Measurements from ENCODE around the gene SUSD2. TPM values are rescaled to one million over a fixed set of nuclear protein-coding genes. Genes with fewer than 3 reads are reported as not detected.

SUSD2 gene, protein sequence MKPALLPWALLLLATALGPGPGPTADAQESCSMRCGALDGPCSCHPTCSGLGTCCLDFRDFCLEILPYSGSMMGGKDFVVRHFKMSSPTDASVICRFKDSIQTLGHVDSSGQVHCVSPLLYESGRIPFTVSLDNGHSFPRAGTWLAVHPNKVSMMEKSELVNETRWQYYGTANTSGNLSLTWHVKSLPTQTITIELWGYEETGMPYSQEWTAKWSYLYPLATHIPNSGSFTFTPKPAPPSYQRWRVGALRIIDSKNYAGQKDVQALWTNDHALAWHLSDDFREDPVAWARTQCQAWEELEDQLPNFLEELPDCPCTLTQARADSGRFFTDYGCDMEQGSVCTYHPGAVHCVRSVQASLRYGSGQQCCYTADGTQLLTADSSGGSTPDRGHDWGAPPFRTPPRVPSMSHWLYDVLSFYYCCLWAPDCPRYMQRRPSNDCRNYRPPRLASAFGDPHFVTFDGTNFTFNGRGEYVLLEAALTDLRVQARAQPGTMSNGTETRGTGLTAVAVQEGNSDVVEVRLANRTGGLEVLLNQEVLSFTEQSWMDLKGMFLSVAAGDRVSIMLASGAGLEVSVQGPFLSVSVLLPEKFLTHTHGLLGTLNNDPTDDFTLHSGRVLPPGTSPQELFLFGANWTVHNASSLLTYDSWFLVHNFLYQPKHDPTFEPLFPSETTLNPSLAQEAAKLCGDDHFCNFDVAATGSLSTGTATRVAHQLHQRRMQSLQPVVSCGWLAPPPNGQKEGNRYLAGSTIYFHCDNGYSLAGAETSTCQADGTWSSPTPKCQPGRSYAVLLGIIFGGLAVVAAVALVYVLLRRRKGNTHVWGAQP
- total RNA-seq = 2.9 and 15.6 TPM in 2 replicates

DNA sequence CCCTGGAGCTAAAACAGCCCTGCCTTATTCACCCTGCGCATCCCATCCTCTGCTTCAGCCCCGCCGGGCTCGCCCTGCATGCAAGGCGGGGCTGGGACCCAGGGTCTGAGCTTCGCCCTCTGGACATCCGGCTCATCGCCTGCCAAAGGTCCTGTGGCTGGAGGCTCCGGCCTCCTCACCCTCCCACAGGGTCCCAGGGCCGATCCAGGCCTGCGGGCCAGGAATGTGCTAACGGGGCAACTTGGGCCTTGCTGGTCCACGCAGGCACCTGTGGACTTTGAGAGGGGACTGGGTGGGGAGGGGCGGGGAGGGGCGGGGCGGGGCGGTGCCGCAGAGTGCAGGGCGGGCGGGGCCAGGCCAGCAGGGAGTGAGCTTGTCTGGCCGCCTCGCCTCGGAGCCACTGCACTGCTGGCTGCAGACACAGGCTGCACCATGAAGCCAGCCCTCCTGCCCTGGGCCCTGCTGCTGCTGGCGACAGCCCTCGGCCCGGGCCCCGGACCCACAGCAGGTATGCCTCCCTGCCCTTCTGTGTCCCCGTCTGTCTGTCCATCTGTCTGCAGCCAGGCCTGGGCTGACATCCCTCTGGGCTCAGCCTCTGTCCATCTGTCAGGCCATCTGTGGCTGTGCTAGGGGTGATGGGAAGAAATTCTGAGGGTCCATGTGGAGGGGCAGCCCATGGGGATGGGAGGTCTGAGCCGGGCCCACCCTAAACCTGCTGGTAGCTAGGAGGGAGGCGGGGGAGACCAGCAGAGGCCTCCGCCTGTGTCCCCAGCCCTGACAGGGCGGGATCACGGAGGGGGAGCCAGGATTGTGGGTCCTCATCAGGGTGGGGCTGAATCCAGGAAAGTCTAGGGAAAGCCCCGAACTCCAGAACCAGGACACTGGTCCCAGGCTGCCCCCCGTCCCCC, at the start of gene SUSD2:
Gene SUSD2, plus strand, starts transcription at position 400 of the 908 bp plus-strand sequence. Its CDS starts 33 bp downstream, at position 433.

Other genes with a start within 250 kb of the SUSD2 start
- 0.39 and 8.5 TPM in 2 replicates for gene GSTT2B, start 220.3 kb upstream of the SUSD2 start, total RNA-seq
- gene DDTL, start 214.6 kb upstream of the SUSD2 start, total RNA-seq = 3.7 TPM in 2 replicates
- 99.7 and 132 TPM in 2 replicates for gene DDT, start 207.0 kb upstream of the SUSD2 start, total RNA-seq
- gene GSTT2, start 201.4 kb upstream of the SUSD2 start, total RNA-seq = 0.73 TPM in 1 of 2 replicates, not detected in the other
- gene GSTT4, start 176.0 kb upstream of the SUSD2 start, total RNA-seq = not detected in 2 replicates
- gene CABIN1, start 170.2 kb upstream of the SUSD2 start, total RNA-seq = 55.5 and 63.1 TPM in 2 replicates
- gene GGT5, start 63.6 kb downstream of the SUSD2 start, total RNA-seq = 22.0 and 24.0 TPM in 2 replicates
- gene SPECC1L, start 89.3 kb downstream of the SUSD2 start, total RNA-seq = 28.7 and 35.2 TPM in 2 replicates
- gene ADORA2A, start 246.1 kb downstream of the SUSD2 start, total RNA-seq = 1.1 and 4.1 TPM in 2 replicates

Measured in subcutaneous preadipocyte (primary cell).